Right atrium auricular region (tissue), 2 donors: ENCODE data around the gene ARHGAP42. TPM values are rescaled to one million over a fixed set of nuclear protein-coding genes. Genes with fewer than 3 reads are reported as not detected.

Experiments used
- DNase-seq: peaks from one replicate; pipeline ENCODE4 v3.0.0-alpha.2; 2019; ENCODE audit warnings: low spot score
- H3K27ac ChIP-seq, 2 donors: fragments of 200-600 bp; sonication (generic); 1 replicate in 1 of 2; 2 replicates in 1 of 2; pipeline ENCODE4 v1.5.1; 2016 to 2019
- H3K27me3 ChIP-seq, 2 donors: fragments of 200-600 bp; sonication (generic); one replicate each; pipeline versions ENCODE4 v1.5.1 to v1.6.0; 2017 to 2019
- H3K36me3 ChIP-seq: fragments of 200-600 bp; sonication (generic); one replicate; pipeline ENCODE4 v1.5.1; 2016
- H3K4me1 ChIP-seq, 2 donors: fragments of 200-600 bp; sonication (generic); one replicate each; pipeline versions ENCODE4 v1.5.1 to v1.6.0; 2017 to 2019
- H3K4me3 ChIP-seq, 2 donors: fragments of 200-600 bp; sonication (generic); 1 replicate in 1 of 2; 2 replicates in 1 of 2; pipeline ENCODE4 v1.5.1; 2017 to 2019; ENCODE audit warnings: mild to moderate bottlenecking in 1 of 2, moderate library complexity in 1 of 2
- H3K9me3 ChIP-seq, 2 donors: fragments of 200-600 bp; sonication (generic); one replicate each; pipeline ENCODE4 v1.5.1; 2019
- total RNA-seq, 2 donors: library from RNA; depleted of rRNA; stranded (reverse); fragments of >200 nt; gene quantifications; one replicate each; pipeline ENCODE4 v1.1.0, GENCODE V29; 2016
- TF ChIP-seq, protein P1 (sequence below), 2 donors: fragments of 200-600 bp; sonication (generic); IDR thresholded peaks; one replicate each; pipeline ENCODE4 v1.5.1; 2019; ENCODE audit warnings: antibody characterized with exemption in 2 of 2

Gene ARHGAP42
- total RNA-seq, 2 donors from 2014 or later = 6.1 to 12.1 TPM

- Histone ChIP-seq H3K4me1 (peaks cover 0 to 22% of the 10 kb centered on the region in 2 donors), H3K27me3 (no peaks in the 10 kb centered on the region), H3K27ac (no peak overlapping the region), H3K4me3 (peak overlapping the region; percentile 15 to 73), H3K9me3 (no peaks in the 10 kb centered on the region), H3K36me3 (no peaks in the 10 kb centered on the region)
- TF ChIP-seq, protein P1, sequence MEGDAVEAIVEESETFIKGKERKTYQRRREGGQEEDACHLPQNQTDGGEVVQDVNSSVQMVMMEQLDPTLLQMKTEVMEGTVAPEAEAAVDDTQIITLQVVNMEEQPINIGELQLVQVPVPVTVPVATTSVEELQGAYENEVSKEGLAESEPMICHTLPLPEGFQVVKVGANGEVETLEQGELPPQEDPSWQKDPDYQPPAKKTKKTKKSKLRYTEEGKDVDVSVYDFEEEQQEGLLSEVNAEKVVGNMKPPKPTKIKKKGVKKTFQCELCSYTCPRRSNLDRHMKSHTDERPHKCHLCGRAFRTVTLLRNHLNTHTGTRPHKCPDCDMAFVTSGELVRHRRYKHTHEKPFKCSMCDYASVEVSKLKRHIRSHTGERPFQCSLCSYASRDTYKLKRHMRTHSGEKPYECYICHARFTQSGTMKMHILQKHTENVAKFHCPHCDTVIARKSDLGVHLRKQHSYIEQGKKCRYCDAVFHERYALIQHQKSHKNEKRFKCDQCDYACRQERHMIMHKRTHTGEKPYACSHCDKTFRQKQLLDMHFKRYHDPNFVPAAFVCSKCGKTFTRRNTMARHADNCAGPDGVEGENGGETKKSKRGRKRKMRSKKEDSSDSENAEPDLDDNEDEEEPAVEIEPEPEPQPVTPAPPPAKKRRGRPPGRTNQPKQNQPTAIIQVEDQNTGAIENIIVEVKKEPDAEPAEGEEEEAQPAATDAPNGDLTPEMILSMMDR (IDR thresholded peaks at IDR 0.05) = no peak
- DNase-seq = no peak
Measured at GRCh38 chr11:100689141-100689540, 2.1 kb downstream of the ARHGAP42 start.

DNA sequence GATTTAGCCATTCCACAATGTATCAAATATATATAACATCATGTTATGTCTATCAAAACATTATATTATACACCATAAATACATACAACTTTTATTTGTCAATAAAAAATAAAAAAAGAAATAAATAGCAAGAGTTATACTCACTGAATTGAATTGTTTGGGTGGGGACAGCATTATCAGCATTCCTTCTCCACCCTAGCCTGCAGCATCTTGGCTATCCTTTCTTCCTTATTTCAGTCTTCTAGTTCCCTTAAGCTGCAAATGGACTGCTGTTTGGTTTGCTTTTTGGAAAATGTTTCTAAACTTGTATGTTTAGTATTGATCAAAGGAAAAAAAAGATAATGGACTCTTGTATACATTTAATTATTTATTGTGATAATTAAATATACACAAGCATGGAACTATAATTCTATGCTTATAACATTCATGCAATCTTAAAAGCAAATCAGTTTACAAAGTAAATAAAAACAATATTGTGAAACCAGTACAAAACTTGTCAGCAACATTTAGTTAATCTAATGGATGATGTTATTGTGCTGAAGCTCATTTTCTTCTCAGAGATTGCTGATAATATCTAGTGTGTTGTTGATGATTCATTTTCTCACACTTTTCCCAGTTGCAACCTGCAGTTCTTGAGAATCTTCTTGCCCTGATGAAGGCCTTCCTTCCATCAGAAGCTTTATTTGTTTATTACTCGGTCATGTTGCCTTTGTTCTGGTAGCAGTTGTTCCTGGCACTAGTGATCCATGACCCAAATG is 5.0 kb downstream of the ARHGAP42 start:
- TF ChIP-seq, protein P1 (IDR thresholded peaks at IDR 0.05) = no peak

DNA sequence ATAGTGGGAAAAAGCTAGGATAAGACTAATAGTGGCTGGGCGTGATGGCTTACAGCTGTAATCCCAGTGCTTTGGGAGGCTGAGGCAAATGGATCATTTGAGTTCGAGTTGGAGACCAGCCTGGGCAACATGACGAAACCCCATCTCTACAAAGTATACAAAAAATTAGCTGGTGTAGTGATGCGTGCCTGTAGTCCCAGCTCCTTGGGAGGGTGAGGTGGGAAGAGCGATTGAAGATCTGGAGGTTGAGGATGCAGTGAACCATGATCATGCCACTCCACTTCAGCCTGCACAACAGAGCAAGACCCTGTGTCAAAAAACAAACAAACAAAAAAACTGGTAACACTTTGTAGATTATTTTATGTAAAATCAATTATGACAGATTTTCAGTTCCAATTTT is 8.8 kb downstream of the ARHGAP42 start:
- no peaks in the 10 kb centered on the region for H3K36me3 ChIP-seq
- H3K4me1 ChIP-seq = no peaks in the 10 kb centered on the region
- TF ChIP-seq, protein P1 (IDR thresholded peaks at IDR 0.05) = no peak
- H3K4me3 ChIP-seq = no peak overlapping the region
- no peaks in the 10 kb centered on the region for H3K9me3 ChIP-seq
- no peaks in the 10 kb centered on the region for H3K27me3 ChIP-seq
- H3K27ac ChIP-seq = no peak overlapping the region
- DNase-seq = no peak

More for the DNA sequence above, 5.0 kb downstream of the ARHGAP42 start:
- Histone ChIP-seq H3K27ac (no peak overlapping the region), H3K36me3 (no peaks in the 10 kb centered on the region), H3K27me3 (no peaks in the 10 kb centered on the region), H3K4me3 (no peak overlapping the region), H3K9me3 (no peaks in the 10 kb centered on the region), H3K4me1 (peaks cover 0 to 22% of the 10 kb centered on the region in 2 donors)
- DNase-seq = no peak

GRCh38 chr11:100703139-100703538 is 16.1 kb downstream of the ARHGAP42 start:
- Histone ChIP-seq H3K9me3 (no peaks in the 10 kb centered on the region), H3K27ac (no peak overlapping the region), H3K4me1 (peaks cover 0 to 8% of the 10 kb centered on the region in 2 donors), H3K36me3 (no peaks in the 10 kb centered on the region), H3K4me3 (no peak overlapping the region), H3K27me3 (no peaks in the 10 kb centered on the region)
- no peak for DNase-seq
- TF ChIP-seq, protein P1 (IDR thresholded peaks at IDR 0.05) = no peak

DNA sequence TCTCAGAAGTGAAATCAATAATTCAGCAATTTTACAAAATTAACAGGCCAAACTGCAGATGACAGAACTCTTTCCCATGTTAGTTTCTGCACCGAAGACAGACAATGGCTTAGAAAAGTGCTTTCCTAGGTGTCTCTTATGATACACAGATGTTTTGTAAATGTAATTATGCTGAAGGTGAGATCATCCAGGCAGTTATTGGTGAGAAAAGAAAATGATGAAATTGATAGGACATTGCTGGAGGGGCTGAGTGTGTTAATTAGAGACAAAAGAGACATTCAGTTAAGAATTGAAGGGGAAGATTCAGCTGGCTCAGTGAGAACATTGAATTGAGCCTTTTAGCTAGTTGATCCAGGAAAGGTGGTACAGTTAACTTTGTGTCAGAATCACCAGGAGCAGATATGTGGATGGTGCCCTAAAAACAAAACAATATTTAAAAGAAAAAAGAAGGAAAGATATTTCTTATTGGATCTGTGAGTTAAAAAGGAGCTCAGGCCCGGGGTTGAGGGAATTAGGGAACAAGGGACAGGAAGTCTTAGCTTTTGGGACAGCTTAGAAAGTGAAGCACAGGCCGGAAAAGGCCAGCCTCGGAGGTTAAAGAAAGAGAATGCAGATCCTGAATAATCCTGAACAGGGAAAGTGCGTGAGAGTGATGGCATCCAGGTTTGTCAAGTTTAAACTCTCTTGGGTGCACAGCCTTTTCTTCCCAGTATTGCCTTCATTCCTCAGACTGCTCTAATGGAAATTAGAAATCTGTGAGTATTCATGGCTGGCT is 16.9 kb downstream of the ARHGAP42 start:
- no peak for DNase-seq
- no peaks in the 10 kb centered on the region for H3K9me3 ChIP-seq
- H3K4me1 ChIP-seq = peaks cover 0 to 8% of the 10 kb centered on the region in 2 donors
- H3K27me3 ChIP-seq = no peaks in the 10 kb centered on the region
- no peaks in the 10 kb centered on the region for H3K36me3 ChIP-seq
- TF ChIP-seq, protein P1 (IDR thresholded peaks at IDR 0.05) = no peak
- no peak overlapping the region for H3K4me3 ChIP-seq
- H3K27ac ChIP-seq = no peak overlapping the region
